ENCODE results near the gene PIK3R6. TPM values are rescaled to one million over a fixed set of nuclear protein-coding genes. Genes with fewer than 3 reads are reported as not detected.
"Not testable (repeated sequence)": the region's sequence is repeated elsewhere in the genome, so short reads cannot be mapped to it uniquely, and the experiment has no call there.

The PIK3R6 gene
- total RNA-seq, 1 donor from 2014 or later: not detected

DNA sequence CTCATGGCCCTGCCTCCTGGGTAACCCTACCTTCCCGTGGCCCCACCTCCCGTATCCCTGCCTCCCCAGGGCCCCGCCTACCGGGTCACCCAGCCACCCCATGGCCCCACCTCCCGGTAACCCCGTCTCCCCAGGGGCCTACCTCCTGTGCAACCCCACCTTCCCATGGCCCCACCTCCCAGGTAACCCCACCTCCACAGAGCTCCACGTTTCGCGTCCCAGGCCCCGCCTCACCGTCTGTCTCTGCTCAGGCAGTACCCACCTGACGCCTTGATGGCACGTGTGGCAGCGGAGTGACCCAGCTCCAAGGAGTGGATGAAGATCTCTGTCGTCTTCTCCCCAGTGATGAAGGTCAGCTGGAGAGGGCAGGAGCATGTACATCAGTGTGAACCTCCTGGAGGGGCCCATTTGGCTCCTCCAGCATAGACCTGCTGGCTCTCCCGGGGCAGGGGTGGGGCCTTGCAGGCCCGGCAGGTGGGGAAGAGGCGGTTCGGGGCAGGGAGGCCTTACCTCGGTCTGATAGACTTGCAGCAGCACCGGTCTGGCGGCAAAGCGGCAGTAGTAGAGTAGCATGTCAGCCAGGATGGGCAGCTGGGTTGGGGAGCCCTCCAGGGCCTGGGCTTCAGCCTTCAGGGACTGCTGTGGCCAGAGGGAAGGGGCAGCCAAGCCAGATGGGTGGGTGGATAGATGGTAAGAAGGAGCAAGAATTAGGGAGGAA lies 18.7 kb upstream of the PIK3R6 start:
- no peak overlapping the region for H3K27ac Mint-ChIP-seq (ENCODE audit: unreplicated experiment)
- DNase-seq (ENCODE audit: extremely low spot score, unreplicated experiment): no peak
- H3K27me3 Mint-ChIP-seq (ENCODE audit: unreplicated experiment): no peaks in the 10 kb centered on the region
- no peaks in the 10 kb centered on the region for H3K36me3 Mint-ChIP-seq (ENCODE audit: unreplicated experiment)
- no peak for TF ChIP-seq CTCF (IDR thresholded peaks at IDR 0.05)
- no peaks in the 10 kb centered on the region for H3K9me3 Mint-ChIP-seq (ENCODE audit: unreplicated experiment)
- H3K4me1 Mint-ChIP-seq (ENCODE audit: unreplicated experiment): no peaks in the 10 kb centered on the region
- H3K4me3 Mint-ChIP-seq (ENCODE audit: unreplicated experiment): no peak overlapping the region

GRCh38 chr17:8885163-8885966 lies 17.9 kb upstream of the PIK3R6 start:
- not testable (repeated sequence) for H3K27me3 Mint-ChIP-seq (ENCODE audit: unreplicated experiment); H3K9me3 Mint-ChIP-seq (ENCODE audit: unreplicated experiment); H3K36me3 Mint-ChIP-seq (ENCODE audit: unreplicated experiment); H3K4me3 Mint-ChIP-seq (ENCODE audit: unreplicated experiment); DNase-seq (ENCODE audit: extremely low spot score, unreplicated experiment); H3K4me1 Mint-ChIP-seq (ENCODE audit: unreplicated experiment); H3K27ac Mint-ChIP-seq (ENCODE audit: unreplicated experiment)

DNA sequence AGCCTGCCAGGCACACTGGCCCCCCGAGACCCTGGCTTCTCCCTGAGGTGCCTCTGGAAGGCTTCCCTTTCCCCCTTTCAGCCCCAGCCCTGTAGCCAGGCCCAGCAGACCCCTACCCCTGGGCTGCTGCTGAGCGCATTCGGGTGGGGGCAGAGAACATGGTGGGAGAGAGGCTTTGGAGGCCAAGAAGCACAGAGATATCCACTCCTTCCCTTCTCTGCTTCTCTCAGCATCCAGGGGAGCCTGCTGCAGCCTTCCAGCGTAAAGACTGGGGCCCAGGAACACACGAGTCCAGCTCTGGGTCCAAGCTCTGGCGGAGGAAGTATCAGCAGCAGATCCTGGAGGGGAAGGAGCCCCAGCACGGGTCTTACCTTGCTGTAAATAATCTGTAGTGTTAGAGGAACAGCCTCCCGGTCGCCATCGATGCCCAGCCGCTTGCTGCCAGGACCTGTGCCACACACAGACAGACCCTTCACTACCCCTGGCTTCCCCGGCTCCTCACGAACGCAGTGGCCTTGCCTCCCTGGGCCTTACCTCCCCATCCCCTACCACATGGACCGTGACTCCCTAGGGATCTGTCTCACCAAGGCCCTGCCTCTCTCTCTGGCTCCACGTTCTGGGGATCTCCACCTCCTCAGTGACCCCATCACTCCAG lies 17.0 kb upstream of the PIK3R6 start:
- Mint-ChIP-seq H3K4me3 (ENCODE audit: unreplicated experiment) (no peak overlapping the region), H3K4me1 (ENCODE audit: unreplicated experiment) (no peaks in the 10 kb centered on the region), H3K27me3 (ENCODE audit: unreplicated experiment) (peaks cover 3% of the 10 kb centered on the region), H3K36me3 (ENCODE audit: unreplicated experiment) (no peaks in the 10 kb centered on the region), H3K9me3 (ENCODE audit: unreplicated experiment) (no peaks in the 10 kb centered on the region), H3K27ac (ENCODE audit: unreplicated experiment) (no peak overlapping the region)
- TF ChIP-seq CTCF (IDR thresholded peaks at IDR 0.05): no peak
- no peak for DNase-seq (ENCODE audit: extremely low spot score, unreplicated experiment)

GRCh38 chr17:8883353-8883752 lies 15.9 kb upstream of the PIK3R6 start:
- DNase-seq (ENCODE audit: extremely low spot score, unreplicated experiment): no peak
- Mint-ChIP-seq H3K36me3 (ENCODE audit: unreplicated experiment) (no peaks in the 10 kb centered on the region), H3K9me3 (ENCODE audit: unreplicated experiment) (no peaks in the 10 kb centered on the region), H3K4me1 (ENCODE audit: unreplicated experiment) (no peaks in the 10 kb centered on the region), H3K27me3 (ENCODE audit: unreplicated experiment) (peaks cover 5% of the 10 kb centered on the region), H3K4me3 (ENCODE audit: unreplicated experiment) (no peak overlapping the region), H3K27ac (ENCODE audit: unreplicated experiment) (no peak overlapping the region)
- TF ChIP-seq CTCF (IDR thresholded peaks at IDR 0.05): no peak

DNA sequence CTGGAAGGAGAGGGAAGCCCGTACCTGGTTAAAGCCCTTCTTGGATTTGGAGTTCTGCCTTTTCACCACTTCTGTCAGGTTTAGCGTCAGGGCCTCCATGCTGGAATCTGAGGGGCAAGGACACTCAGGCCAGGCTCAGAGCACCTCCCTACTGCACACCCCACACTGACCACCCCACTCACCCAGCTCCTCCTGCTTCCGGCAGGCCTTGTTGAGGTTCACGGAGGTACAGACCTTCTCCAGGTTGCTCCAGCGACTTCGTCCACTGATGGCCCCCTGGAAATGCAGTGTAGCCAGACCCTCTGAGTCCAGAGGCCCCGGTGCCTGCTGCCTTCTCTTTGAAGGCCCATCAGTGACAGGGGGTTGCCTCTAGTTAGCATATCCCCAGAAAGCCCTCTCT lies 14.1 kb upstream of the PIK3R6 start:
- H3K4me1 Mint-ChIP-seq (ENCODE audit: unreplicated experiment): no peaks in the 10 kb centered on the region
- no peaks in the 10 kb centered on the region for H3K9me3 Mint-ChIP-seq (ENCODE audit: unreplicated experiment)
- no peak overlapping the region for H3K27ac Mint-ChIP-seq (ENCODE audit: unreplicated experiment)
- no peaks in the 10 kb centered on the region for H3K36me3 Mint-ChIP-seq (ENCODE audit: unreplicated experiment)
- H3K4me3 Mint-ChIP-seq (ENCODE audit: unreplicated experiment): no peak overlapping the region
- no peak for TF ChIP-seq CTCF (IDR thresholded peaks at IDR 0.05)
- no peak for DNase-seq (ENCODE audit: extremely low spot score, unreplicated experiment)
- peaks cover 18% of the 10 kb centered on the region for H3K27me3 Mint-ChIP-seq (ENCODE audit: unreplicated experiment)

Data from osteocyte (in vitro differentiated cells).